Measurements from ENCODE around the gene TMEM151A. TPM values are rescaled to one million over a fixed set of nuclear protein-coding genes. Genes with fewer than 3 reads are reported as not detected.

Gene TMEM151A
- total RNA-seq, 4 donors from 2014 or later: not detected

DNA sequence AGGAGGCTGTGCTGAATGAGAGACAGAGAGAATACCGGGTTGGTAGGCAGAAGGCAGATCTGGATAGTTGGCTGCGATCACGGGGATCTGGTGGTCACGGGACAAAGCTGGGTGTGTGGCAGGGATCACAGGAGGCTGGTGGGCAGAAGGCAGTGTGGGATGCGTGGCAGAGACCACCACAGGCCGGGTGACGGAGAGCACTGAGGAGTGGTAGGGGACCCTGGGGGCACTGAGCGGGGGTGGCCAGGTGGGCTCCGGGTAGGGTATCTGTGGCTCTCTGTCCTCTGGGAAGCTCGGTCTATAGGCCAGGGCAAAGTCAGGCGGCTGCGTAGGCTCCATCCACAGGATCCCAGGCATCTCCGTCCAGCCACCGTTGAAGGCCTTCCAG, 23.8 kb downstream of the TMEM151A start:
- H3K27ac ChIP-seq: peak overlapping the region; percentile 72 to 84 (median 80)
- ATAC-seq: no peak
- no peaks in the 10 kb centered on the region for H3K9me3 ChIP-seq
- intact Hi-C loops (cut with DNase I; ENCODE audit: low total_unique reads) (no loop called here), in situ Hi-C loops (cut with MboI; ENCODE audit: low sequenced_read_pairs in 4 of 4) (no loop called here)
- TF ChIP-seq, protein P1, sequence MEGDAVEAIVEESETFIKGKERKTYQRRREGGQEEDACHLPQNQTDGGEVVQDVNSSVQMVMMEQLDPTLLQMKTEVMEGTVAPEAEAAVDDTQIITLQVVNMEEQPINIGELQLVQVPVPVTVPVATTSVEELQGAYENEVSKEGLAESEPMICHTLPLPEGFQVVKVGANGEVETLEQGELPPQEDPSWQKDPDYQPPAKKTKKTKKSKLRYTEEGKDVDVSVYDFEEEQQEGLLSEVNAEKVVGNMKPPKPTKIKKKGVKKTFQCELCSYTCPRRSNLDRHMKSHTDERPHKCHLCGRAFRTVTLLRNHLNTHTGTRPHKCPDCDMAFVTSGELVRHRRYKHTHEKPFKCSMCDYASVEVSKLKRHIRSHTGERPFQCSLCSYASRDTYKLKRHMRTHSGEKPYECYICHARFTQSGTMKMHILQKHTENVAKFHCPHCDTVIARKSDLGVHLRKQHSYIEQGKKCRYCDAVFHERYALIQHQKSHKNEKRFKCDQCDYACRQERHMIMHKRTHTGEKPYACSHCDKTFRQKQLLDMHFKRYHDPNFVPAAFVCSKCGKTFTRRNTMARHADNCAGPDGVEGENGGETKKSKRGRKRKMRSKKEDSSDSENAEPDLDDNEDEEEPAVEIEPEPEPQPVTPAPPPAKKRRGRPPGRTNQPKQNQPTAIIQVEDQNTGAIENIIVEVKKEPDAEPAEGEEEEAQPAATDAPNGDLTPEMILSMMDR (IDR thresholded peaks at IDR 0.05 in 4 of 5, conservative IDR thresholded peaks at IDR 0.05 in 1 of 5): no peak
- TF ChIP-seq POLR2A (IDR thresholded peaks at IDR 0.05): no peak
- H3K36me3 ChIP-seq: no peaks in the 10 kb centered on the region
- H3K4me1 ChIP-seq: peaks cover 6 to 7% of the 10 kb centered on the region in 2 donors
- H3K4me3 ChIP-seq: peak overlapping the region; percentile 44 to 68 (median 50)
- H3K27me3 ChIP-seq: peaks cover 5 to 14% (median 12%) of the 10 kb centered on the region in 3 donors
- DNase-seq: no peak

GRCh38 chr11:66315921-66316811, 24.5 kb downstream of the TMEM151A start:
- TF ChIP-seq, protein P1 (IDR thresholded peaks at IDR 0.05 in 4 of 5, conservative IDR thresholded peaks at IDR 0.05 in 1 of 5): no peak
- no peak for TF ChIP-seq POLR2A (IDR thresholded peaks at IDR 0.05)
- intact Hi-C loops (cut with DNase I; ENCODE audit: low total_unique reads): no loop called here
- ATAC-seq (no peak), DNase-seq (no peak)
- no peaks in the 10 kb centered on the region for H3K36me3 ChIP-seq
- H3K27me3 ChIP-seq: peaks cover 5 to 14% (median 12%) of the 10 kb centered on the region in 3 donors
- peak overlapping the region; percentile 72 to 84 (median 80) for H3K27ac ChIP-seq
- peak overlapping the region; percentile 44 to 68 (median 50) for H3K4me3 ChIP-seq
- in situ Hi-C loops (cut with MboI; ENCODE audit: low sequenced_read_pairs in 4 of 4): no loop called here
- H3K4me1 ChIP-seq: peaks cover 6 to 7% of the 10 kb centered on the region in 2 donors
- no peaks in the 10 kb centered on the region for H3K9me3 ChIP-seq

- peak in 1 of 2 donors; percentile 55 for TF ChIP-seq POLR2A (IDR thresholded peaks at IDR 0.05)
- TF ChIP-seq, protein P1 (IDR thresholded peaks at IDR 0.05 in 4 of 5, conservative IDR thresholded peaks at IDR 0.05 in 1 of 5): no peak
- Histone ChIP-seq H3K27me3 (peaks cover 5 to 14% (median 12%) of the 10 kb centered on the region in 3 donors), H3K4me1 (peaks cover 7% of the 10 kb centered on the region in 2 donors), H3K36me3 (no peaks in the 10 kb centered on the region), H3K9me3 (no peaks in the 10 kb centered on the region), H3K27ac (peak within 1 kb of the TSS; percentile 72 to 84 (median 80)), H3K4me3 (peak within 1 kb of the TSS; percentile 44 to 68 (median 50))
- intact Hi-C loops (cut with DNase I; ENCODE audit: low total_unique reads): no loop called here
- no peak for ATAC-seq
- DNase-seq: peak in 1 of 2 donors; percentile 48
- in situ Hi-C loops (cut with MboI; ENCODE audit: low sequenced_read_pairs in 4 of 4): no loop called here
Measured at GRCh38 chr11:66316849-66317251, 25.2 kb downstream of the TMEM151A start, which contains the start of gene CD248. Gene CD248, minus strand, starts transcription at chr11:66317044. Its CDS starts 17 bp downstream, at chr11:66317027.

DNA sequence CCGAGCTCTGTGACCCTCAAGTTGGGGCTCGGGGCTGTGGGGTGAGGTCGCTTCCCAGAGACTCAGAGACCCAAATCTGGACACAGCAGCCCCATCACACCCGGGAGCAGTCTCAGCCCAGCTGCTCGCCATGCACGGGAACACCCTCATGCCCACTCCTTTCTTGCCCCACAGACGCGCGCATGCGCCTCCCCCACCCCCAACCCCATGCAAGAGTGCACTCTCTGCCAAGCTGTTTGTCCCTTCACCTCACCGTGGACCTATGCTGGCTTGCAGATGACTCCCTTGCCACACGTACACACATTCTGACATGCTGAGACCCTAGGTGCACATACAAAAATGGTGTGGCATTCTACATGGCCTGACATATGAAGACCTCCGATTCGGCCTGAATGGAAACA, 25.6 kb downstream of the TMEM151A start:
- intact Hi-C loops (cut with DNase I; ENCODE audit: low total_unique reads): no loop called here
- Histone ChIP-seq H3K36me3 (no peaks in the 10 kb centered on the region), H3K9me3 (no peaks in the 10 kb centered on the region), H3K4me3 (peak overlapping the region; percentile 44 to 68 (median 50)), H3K27me3 (peaks cover 5 to 14% (median 12%) of the 10 kb centered on the region in 3 donors), H3K27ac (peak overlapping the region; percentile 72 to 84 (median 80)), H3K4me1 (peaks cover 9 to 10% of the 10 kb centered on the region in 2 donors)
- ATAC-seq (no peak), DNase-seq (no peak)
- in situ Hi-C loops (cut with MboI; ENCODE audit: low sequenced_read_pairs in 4 of 4): no loop called here
- TF ChIP-seq POLR2A (IDR thresholded peaks at IDR 0.05): no peak
- TF ChIP-seq, protein P1 (IDR thresholded peaks at IDR 0.05 in 4 of 5, conservative IDR thresholded peaks at IDR 0.05 in 1 of 5): no peak

Data from gastrocnemius medialis (tissue), 4 donors.